GM18499 (cell line): Measurements from ENCODE around the gene FIGN.

ENCODE experiments used
- ATAC-seq: cut with Tn5 transposase; IDR thresholded peaks from one replicate; pipeline ENCODE4 v1.9.1; 2021; ENCODE audit warnings: moderate number of reproducible peaks; ENCODE audit not compliant: insufficient read depth, unreplicated experiment

FIGN gene, protein sequence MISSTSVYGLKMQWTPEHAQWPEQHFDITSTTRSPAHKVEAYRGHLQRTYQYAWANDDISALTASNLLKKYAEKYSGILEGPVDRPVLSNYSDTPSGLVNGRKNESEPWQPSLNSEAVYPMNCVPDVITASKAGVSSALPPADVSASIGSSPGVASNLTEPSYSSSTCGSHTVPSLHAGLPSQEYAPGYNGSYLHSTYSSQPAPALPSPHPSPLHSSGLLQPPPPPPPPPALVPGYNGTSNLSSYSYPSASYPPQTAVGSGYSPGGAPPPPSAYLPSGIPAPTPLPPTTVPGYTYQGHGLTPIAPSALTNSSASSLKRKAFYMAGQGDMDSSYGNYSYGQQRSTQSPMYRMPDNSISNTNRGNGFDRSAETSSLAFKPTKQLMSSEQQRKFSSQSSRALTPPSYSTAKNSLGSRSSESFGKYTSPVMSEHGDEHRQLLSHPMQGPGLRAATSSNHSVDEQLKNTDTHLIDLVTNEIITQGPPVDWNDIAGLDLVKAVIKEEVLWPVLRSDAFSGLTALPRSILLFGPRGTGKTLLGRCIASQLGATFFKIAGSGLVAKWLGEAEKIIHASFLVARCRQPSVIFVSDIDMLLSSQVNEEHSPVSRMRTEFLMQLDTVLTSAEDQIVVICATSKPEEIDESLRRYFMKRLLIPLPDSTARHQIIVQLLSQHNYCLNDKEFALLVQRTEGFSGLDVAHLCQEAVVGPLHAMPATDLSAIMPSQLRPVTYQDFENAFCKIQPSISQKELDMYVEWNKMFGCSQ

DNA sequence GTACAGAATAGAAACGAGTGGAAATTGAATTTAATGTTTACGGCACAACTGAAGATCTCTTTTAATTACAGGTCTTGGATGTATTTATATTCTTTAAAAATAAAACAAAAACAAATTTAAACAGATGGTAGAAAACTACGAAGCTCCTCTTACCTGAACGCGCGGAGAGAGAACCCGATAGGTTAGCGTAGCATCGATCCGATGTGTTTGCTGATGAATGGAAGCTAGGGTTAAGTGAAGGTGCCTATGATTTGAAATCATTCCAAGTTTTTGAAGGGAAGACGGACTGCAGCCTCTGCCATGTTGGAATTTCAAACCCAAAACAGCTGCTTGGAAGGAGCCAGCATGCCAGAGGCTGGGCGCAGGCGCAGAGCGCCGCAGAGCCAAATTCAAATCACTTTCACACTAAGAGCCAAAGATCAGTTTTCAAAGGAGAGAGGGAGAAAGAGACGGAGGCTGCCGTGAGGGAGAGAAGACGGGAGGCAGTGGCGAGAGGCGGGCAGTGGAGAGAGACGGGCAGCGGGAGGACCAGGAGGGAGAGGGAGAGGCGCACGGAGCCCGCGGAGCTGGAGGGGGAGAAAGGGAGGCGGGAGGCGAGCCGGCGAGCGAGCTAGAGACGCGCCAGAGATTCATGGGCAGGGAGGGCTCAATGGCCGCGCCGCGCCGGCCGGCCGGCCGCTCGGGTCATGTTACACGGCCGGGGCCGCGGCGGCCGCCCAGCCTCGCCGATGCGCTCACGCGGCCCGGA is at the start of gene FIGN:
Gene FIGN, minus strand, starts transcription at position 324 of the 748 bp plus-strand sequence. CDS start 1,081 bp downstream, outside the sequence.
- no peak for ATAC-seq

DNA sequence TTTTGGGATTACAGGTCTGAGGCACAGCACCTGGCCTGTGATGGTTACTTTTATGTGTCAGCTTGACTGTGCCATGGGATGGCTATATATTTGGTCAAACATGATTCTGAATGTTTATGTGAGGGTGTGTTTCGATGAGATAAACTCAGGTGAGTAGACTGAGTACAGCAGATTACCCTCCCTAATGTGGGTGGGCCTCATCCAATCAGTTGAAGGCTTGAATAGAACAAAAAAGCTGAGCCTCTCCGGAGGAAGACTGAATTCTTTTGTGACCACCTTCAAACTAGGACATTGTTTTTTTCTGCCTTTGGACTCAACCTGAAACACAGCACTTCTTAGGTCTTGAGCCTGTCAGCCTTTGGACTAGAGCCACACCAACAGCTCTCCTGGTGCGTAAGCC is 49.4 kb upstream of the FIGN start:
- ATAC-seq, result no peak

DNA sequence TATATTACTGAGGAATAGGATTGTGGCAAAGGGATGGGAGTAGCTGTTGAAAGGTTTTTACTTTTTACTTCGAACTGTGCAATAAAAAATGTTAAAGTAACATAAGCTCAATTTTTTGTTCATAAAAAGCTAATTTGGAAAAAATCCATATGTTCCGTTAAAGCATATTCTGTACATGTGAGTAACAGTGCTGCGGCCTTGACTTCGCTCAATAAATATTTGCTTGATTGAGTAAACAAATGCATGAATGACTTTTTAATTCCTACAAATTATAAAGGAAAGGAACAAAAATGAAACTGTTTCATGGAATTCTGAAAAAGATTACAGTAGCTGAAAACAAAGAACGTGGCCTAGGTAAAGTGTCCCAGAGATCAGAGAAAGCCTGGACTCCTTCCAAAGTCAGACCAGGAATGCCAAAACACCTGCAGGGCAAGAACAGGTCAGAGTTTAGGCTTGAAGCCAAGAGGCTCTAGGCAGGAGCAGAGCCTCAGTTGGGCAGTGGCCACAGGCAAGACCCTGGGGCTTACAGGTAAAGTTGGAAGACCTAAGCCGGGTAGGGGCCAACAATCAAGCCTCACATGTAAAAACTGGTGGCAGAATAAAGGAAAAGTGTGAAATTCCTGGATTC is 44.3 kb upstream of the FIGN start:
- ATAC-seq, result no peak

DNA sequence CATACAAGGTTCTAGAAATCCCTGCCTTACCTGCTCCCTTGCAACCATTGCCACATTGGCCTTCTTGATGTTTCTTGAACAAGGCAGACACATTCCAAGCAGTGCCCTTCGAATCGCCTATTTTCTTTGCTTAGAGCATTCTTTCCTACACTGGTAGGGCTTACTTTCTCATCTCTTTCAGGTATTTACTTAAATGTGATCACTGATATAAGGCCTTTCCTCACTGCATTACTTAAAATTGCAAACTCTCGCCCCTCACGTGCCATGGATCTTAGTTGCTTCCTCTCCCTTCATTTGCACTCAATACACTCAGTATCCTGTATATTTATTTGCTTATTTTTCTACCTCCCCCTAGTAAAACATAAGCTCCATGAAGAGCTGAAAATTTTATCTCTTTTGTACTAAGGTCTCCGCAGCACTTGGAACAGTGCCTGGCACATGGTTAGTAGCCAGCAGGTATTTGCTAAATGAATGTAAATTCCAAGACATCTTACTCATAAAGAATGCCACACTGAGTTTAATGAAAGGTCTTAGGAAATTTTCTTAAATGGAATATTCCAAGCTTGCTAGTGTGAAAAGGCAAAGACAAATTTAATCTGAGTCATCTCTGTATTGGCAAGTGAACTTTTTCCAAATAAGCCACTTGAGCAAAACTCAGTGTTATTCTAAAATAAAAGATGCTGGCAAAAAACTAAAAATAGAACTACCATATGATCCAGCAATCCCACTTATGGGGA is 42.4 kb upstream of the FIGN start:
- ATAC-seq, result no peak

DNA sequence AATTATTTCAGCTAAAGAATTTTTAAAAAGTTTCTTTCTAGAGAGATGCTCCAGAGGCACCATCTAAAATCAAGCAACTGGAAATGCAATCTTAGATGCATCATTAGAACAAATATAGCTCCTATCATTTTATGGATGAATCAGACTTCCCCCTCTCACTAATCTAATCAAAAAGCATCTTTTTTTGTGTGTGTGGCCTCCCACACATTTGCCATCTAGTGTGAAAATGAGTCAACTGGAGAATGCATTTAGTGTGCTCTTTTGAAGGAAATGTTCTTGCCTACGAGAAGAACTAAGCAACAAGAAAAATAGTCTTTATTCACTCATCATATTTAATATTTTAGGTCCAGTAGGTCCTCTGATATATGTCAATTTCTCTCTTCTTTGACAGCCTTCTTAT is 39.5 kb upstream of the FIGN start:
- no peak for ATAC-seq

DNA sequence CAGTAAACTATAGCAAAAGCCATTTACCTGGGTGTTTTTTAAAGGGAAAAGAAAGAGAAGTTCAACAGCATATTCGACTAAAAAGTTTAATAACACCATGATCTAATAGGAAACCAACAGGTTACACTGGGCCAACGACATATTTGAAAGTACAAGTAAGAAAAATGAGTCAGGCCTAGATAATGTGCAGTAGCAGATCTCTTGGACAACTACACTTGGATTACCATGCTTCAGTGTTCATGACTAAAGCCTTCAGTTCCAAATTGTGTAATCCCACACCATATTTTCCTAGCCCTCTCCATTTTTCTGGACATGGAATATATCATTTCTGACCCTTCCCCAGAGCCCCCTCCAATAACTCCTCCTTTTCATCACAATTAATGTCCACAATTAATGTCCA is 39.1 kb upstream of the FIGN start:
- no peak for ATAC-seq

DNA sequence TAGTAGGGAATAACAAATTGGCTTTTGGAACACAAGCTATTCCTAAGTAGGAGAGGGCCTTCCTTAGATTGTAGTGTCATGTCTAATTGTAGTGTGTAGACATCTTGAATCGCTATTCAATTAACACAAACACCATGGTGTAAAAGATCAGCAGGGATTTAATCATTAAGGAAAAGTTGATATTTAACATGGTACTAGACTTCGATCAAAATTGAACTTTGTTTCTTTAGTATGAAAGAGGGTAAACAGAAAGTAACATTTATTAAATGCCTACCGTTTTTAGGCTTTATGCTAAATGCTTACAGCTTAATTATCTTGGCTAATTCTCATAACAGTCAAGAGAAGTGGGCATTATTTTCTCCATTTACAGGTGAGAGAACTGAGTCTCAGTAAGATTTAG is 37.5 kb upstream of the FIGN start:
- no peak for ATAC-seq

DNA sequence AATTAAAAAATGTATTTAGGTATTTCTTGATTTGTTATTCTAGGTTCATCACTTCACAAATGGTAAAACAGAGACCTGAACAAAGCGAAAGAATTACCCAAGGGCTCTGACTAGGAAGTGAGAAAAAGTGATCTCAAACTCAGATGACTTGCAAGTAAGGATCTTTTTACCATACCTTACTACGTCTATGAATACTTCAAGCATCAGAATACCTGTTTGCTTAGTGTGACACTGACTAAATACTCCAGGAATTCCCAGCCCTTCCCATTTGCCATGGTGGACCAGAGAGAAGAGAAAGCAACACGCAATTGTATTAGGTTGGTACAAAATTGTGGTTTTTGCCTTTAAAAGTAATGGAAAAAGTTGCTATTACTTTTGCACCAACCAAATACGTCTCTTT is 35.8 kb upstream of the FIGN start:
- ATAC-seq, result no peak

DNA sequence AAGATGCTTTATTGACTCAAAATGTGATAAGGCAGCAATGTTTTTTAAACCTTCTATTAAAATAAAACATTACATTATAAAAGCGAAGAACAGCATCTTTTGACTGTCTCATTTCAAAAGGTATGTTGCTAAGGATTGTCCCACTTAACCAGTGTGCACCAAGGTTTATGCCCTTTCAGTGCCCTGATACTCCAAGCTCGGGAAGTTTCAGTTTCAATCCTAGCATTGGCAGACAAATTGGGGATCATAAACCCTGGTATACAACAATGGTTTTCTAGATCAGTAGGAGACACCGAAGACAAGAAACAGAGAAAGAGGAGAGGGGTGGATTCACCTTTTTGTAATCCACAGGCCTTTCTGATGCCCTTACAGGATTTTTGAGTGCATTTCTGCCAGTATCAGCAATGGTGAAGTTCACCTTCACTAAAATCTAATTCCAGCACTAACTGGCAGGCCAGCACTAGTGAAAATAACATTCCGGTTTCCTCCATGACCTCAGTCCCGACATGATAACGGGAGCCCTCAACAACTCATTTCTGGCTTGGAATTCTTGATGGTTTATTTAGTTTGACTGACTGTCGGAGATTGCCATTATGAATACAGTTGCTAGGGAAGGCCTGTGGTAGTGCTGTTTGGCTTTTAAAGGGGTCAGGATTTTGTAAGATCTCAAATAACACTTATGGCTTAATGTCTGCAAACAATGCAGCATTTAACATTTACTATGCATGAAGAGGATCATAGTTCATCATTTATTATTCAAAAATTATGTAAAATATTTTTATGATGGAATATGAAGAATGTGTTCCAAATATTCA is 33.3 kb upstream of the FIGN start:
- ATAC-seq, result no peak

DNA sequence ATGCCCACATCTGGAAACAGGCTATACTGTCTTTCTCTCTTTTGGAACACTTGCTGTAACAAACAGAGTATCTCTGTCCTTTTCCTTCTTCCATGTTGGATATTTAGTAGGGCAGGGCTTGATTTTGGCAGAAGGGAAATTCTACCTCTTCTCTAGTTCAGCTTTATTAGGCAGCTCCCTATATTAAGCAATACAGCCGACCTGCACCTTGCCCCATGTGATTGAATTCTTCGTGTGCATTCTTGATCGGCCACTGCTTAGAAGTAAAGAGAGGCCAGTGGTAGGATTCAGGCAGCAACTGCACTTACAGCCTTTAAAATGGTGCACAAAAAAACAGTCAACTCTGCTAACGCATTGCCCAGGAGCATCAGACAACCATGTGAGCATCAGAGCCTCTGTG is 31.3 kb upstream of the FIGN start:
- ATAC-seq, result no peak

DNA sequence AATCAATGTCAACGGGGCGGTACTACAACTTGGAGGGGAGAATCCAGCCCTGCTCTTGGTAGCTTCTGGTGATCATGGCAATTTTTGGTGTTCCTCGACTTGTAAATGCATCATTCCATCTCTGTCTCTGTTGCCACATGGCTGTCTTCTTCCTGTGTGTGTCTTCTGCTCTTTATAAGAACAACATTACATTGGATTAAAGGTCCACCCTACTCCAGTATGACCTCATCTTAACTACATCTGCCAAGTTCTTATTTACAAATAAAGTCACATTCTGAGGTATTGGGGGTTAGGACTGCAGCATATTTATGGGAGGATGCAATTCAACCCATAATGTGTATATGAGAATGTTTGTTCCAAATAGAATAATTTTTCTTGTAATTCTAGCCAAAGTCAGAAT is 28.8 kb upstream of the FIGN start:
- ATAC-seq, result no peak

DNA sequence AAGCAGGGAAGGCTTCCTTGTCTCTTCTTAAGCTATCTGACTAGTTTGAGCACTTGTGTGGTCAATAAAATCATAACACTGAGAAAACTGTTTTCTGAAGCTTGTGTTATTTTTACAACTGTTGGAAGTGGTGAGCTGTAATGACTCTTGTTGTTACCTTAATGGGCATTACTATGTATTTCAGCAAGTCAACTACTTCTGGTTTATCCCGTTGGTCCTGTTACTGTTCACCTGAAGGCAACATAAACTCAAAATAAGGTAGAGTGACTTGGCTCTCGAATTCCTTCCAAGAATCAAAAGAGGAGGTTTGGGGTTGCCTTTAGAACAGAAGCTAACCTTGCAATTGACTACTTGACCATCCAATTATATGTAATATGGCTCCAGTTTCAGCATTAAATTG is 23.2 kb upstream of the FIGN start:
- no peak for ATAC-seq

DNA sequence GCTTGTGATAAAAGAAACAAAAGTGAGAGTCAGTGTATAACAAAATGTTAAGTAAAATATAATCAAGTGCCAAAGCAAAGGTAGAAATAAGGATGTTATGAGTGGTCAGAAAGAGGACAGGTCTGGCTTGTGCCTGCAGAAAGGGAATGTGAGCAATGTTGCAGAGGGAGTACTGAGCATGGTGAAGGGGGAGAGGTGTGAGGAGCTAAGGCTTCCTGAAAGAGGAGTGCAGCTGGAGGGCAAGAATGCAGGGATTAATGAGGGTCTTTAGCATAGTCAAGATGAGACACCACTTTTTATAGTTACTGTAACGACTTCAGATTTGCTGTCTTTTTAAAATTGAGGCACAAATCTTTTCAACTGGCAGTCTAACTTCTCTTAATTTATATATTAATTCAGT is 22.0 kb upstream of the FIGN start:
- ATAC-seq, result no peak

DNA sequence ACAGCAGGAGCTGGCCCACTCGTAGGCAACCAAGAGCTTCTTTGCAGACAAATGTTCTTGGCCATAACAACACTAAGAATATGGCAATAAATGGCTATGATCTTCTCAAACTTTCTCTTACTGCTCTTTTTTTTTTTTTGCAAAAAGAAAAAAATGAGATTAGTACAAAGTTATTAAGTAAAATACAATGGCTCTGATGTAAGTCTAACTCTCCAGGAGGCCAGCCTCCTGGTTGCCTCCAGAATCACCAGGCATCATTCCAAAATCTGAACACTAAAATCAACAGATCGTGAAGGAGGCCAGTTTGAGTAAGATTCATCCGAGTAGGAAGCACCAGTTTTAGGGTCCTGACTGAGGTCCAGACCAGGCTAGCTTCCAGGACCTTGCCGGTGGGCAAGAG is 20.8 kb upstream of the FIGN start:
- no peak for ATAC-seq

DNA sequence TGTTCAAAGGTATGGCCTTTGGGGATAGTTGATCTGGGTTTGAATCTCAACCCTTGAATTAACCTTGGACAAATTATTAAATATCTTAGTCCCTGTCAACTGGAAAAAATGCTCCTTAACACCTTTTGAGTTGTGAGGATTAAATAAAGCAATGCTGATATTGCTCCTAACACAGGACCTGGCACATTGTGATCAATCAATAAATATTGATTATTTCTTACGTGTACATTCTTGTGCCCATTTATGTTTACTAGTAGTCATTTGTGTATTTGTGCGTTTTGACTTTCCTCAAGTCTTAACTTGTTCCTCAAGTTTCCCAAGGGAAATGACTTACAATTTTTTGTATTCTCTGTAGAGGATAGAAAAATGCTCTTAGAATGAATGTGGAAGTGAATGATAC is 19.6 kb upstream of the FIGN start:
- no peak for ATAC-seq

DNA sequence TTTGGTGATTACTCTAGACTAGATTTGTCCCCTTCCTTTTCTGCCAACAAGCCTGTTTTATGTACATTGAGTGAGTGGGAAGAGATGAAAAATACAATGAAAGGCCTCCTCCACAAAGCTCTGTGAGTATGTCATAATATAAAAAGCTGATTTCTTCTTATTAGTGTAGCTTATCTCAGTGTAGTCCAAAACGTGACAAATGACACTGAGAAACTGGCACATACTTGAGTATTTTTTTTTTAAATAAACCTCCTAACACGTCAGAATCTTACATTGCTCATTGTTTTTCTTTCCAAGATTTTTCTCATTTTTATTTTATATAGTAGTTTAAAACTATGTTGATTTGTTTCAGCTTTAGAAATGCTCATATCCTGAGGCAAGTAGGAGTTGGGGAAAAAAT is 17.9 kb upstream of the FIGN start:
- no peak for ATAC-seq

DNA sequence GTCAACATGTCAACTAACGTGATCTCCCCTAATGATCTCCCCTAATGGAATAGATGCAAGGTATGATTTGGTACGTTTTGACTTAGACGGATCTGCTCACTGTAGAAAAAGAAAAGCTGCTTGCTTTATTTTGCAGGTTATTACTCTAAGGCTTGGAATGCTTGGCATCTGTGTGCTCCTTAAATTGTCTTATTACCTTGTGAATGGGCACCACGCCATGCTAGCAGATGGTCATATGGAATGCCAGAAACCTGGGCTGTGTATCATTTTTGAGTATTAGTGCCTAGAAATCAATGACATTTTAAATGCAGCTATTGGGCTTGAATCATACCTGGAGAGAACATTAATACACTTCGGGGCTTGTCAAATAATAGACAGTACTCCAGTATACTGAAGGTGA is 16.5 kb upstream of the FIGN start:
- no peak for ATAC-seq

DNA sequence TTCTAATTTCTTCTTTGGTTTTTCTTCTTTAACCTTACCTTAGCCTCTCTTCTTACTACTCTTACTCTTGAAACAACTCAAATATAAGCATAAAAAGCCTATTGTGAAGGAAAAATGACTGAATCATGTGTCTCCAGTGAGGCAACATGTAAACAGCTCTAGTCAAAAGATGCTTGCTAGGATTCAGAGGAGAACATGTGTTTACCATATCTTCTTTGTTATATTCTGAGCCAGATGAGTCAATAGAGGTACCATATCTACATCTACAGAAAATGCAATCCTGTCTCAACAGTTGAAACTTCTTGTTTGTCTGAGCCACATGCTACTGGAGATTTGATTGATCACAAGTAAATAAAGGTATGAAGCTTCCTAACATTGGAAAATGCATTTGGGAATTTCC is 15.9 kb upstream of the FIGN start:
- no peak for ATAC-seq

DNA sequence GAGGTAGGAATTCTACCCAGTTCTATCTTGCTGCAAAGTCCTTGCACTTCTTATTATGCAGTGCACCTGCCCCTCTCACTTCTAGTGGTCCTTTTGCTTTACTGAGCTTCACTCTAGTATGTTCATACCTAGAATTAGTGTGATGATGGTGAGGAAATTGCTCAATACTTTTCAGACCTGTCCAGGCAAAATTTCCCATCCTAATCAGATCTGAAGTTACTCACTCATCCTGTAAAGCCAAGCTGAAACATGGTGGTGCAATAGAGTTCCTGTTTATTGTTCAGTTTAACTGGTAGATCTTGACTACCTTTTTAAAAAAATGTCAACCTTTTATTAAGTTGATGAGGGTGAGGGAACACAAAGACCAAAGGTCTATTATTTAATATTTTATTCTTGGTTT is 12.6 kb upstream of the FIGN start:
- no peak for ATAC-seq
